Body of pancreas (tissue), 4 donors: ENCODE results near the gene USHBP1. TPM values are rescaled to one million over a fixed set of nuclear protein-coding genes. Genes with fewer than 3 reads are reported as not detected.

Experiments used
- ATAC-seq: fragments of 150-250 bp; one replicate; pipeline ENCODE4 v1.9.1; 2016
- DNase-seq, 4 donors: peaks; one replicate each; pipeline ENCODE4 v3.0.0-alpha.2; 2019
- H3K27ac ChIP-seq, 4 donors: fragments of 200-600 bp; sonication (generic); 1 replicate in 3 of 4; 2 replicates in 1 of 4; pipeline versions ENCODE4 v1.5.1 to v1.6.1; 2016 to 2019; ENCODE audit warnings: mild to moderate bottlenecking in 1 of 4, mixed read lengths in 1 of 4, moderate library complexity in 1 of 4
- H3K27me3 ChIP-seq, 2 donors: fragments of 200-600 bp; sonication (generic); one replicate each; pipeline ENCODE4 v1.6.0; 2016; ENCODE audit warnings: mild to moderate bottlenecking in 1 of 2
- H3K36me3 ChIP-seq, 2 donors: fragments of 200-600 bp; sonication (generic); replicated peaks in 1 of 2; 2 replicates each; pipeline ENCODE4 v1.5.1; 2016; ENCODE audit warnings: low read depth in 2 of 2; ENCODE audit not compliant: insufficient read depth in 1 of 2
- H3K4me1 ChIP-seq: fragments of 200-600 bp; sonication (generic); one replicate; pipeline ENCODE4 v1.6.0; 2016
- H3K4me3 ChIP-seq, 2 donors: fragments of 200-600 bp; sonication (generic); 1 replicate in 1 of 2; 2 replicates in 1 of 2; pipeline ENCODE4 v1.5.1; 2016 to 2019
- H3K9me3 ChIP-seq, 3 donors: fragments of 200-600 bp; sonication (generic); 1 replicate in 2 of 3; 2 replicates in 1 of 3; pipeline ENCODE4 v1.5.1; 2016
- CTCF ChIP-seq, 7 experiments: fragments of 450-650 bp in 4 of 7; fragments of 200-600 bp in 3 of 7; sonication (generic) in 3 of 7; IDR thresholded peaks; one replicate each; pipeline ENCODE4 v1.5.1; 2016 to 2019; ENCODE audit warnings: antibody characterized with exemption in 7 of 7
- POLR2A ChIP-seq, 3 donors: fragments of 450-650 bp; IDR thresholded peaks; one replicate each; pipeline ENCODE4 v1.6.1; 2016; ENCODE audit warnings: antibody characterized with exemption in 3 of 3, mild to moderate bottlenecking in 2 of 3
- WGBS, 2 donors: methylation state at CpG; one replicate each; pipeline ENCODE4 v1.1.5; 2017; 5-methylcytosine and 5-hydroxymethylcytosine counted together
- intact Hi-C: fragments of 100-400 bp; cut with DNase I; formaldehyde crosslinking; loops from one replicate; pipeline ENCODE4 v1.15.1; 2023
- total RNA-seq, 2 donors: library from RNA; depleted of rRNA; stranded (reverse); fragments of >200 nt; gene quantifications; one replicate each; pipeline ENCODE4 v1.1.0, GENCODE V29; 2016

The USHBP1 gene
- total RNA-seq, 2 donors from 2014 or later: 9.2 to 10.4 TPM

- Histone ChIP-seq H3K27me3 (no peaks in the 10 kb centered on the region), H3K36me3 (peaks cover 0 to 1% of the 10 kb centered on the region in 2 donors), H3K9me3 (no peaks in the 10 kb centered on the region), H3K27ac (no peak overlapping the region), H3K4me1 (peaks cover 18% of the 10 kb centered on the region), H3K4me3 (no peak overlapping the region)
- 86 to 87% methylated on average over 7 of the region's 7 CpGs for WGBS, 2 donors
- intact Hi-C loops: no loop called here
- TF ChIP-seq POLR2A (IDR thresholded peaks at IDR 0.05): no peak
- no peak for TF ChIP-seq CTCF (IDR thresholded peaks at IDR 0.05)
- no peak for DNase-seq
- no peak for ATAC-seq
Observed at GRCh38 chr19:17266026-17266425, 1.5 kb upstream of the USHBP1 start.

- TF ChIP-seq POLR2A (IDR thresholded peaks at IDR 0.05) (no peak), CTCF (IDR thresholded peaks at IDR 0.05) (no peak)
- Histone ChIP-seq H3K36me3 (no peaks in the 10 kb centered on the region), H3K9me3 (no peaks in the 10 kb centered on the region), H3K27me3 (no peaks in the 10 kb centered on the region), H3K27ac (peak overlapping the region in 1 of 4 donors; percentile 18), H3K4me3 (no peak overlapping the region), H3K4me1 (peaks cover 37% of the 10 kb centered on the region)
- no peak for ATAC-seq
- 79 to 88% methylated on average over 10 to 21 of the region's 23 CpGs for WGBS, 2 donors
- no peak for DNase-seq
- intact Hi-C loops: no loop called here
Observed at GRCh38 chr19:17263712-17264640, 569 bp downstream of the USHBP1 start.

GRCh38 chr19:17262557-17262956 is 2.0 kb downstream of the USHBP1 start:
- Histone ChIP-seq H3K4me3 (no peak overlapping the region), H3K27me3 (no peaks in the 10 kb centered on the region), H3K27ac (no peak overlapping the region), H3K4me1 (peaks cover 39% of the 10 kb centered on the region), H3K9me3 (no peaks in the 10 kb centered on the region), H3K36me3 (no peaks in the 10 kb centered on the region)
- ATAC-seq (no peak), DNase-seq (no peak)
- intact Hi-C loops: no loop called here
- 75% methylated on average over 12 to 16 of the region's 16 CpGs for WGBS, 2 donors
- no peak for TF ChIP-seq CTCF (IDR thresholded peaks at IDR 0.05)
- TF ChIP-seq POLR2A (IDR thresholded peaks at IDR 0.05): no peak

GRCh38 chr19:17260842-17261325 is 3.7 kb downstream of the USHBP1 start:
- H3K36me3 ChIP-seq: no peaks in the 10 kb centered on the region
- peaks cover 45% of the 10 kb centered on the region for H3K4me1 ChIP-seq
- peak; percentile 88 to 89 (median 89) for DNase-seq
- H3K4me3 ChIP-seq: no peak overlapping the region
- intact Hi-C loops: no loop called here
- peak overlapping the region; percentile 57 to 87 (median 74) for H3K27ac ChIP-seq
- 12 to 14% methylated on average over 15 of the region's 15 CpGs for WGBS, 2 donors
- TF ChIP-seq CTCF (IDR thresholded peaks at IDR 0.05): peak; percentile 77 to 97 (median 93)
- TF ChIP-seq POLR2A (IDR thresholded peaks at IDR 0.05): peak in 1 of 3 donors; percentile 20
- no peaks in the 10 kb centered on the region for H3K9me3 ChIP-seq
- ATAC-seq: peak; percentile 91
- H3K27me3 ChIP-seq: no peaks in the 10 kb centered on the region
